Measurements from ENCODE around the gene ST8SIA6.

DNA sequence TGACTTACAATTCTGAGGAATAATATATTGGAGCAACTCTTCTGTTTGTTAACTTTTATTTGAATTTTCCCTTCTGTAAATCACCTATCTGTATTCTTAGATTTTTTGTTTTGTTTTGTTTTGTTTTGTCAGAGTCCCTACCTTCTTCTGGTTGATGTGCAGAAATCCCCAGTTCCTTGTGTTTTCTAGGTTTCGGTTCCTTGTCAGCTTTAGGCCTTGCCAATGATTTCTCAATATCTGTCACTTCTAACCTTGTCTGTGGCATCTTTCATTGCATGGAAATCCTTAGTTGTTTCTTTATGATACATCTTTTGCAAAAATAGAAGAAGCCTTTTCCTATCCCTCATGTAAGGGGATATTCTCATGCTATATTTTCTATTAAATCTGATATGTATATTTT is 21.7 kb upstream of the ST8SIA6 start:
- TF ChIP-seq, protein P1, sequence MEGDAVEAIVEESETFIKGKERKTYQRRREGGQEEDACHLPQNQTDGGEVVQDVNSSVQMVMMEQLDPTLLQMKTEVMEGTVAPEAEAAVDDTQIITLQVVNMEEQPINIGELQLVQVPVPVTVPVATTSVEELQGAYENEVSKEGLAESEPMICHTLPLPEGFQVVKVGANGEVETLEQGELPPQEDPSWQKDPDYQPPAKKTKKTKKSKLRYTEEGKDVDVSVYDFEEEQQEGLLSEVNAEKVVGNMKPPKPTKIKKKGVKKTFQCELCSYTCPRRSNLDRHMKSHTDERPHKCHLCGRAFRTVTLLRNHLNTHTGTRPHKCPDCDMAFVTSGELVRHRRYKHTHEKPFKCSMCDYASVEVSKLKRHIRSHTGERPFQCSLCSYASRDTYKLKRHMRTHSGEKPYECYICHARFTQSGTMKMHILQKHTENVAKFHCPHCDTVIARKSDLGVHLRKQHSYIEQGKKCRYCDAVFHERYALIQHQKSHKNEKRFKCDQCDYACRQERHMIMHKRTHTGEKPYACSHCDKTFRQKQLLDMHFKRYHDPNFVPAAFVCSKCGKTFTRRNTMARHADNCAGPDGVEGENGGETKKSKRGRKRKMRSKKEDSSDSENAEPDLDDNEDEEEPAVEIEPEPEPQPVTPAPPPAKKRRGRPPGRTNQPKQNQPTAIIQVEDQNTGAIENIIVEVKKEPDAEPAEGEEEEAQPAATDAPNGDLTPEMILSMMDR (IDR thresholded peaks at IDR 0.05 in 2 of 3, conservative IDR thresholded peaks at IDR 0.05 in 1 of 3; ENCODE audit: control insufficient read depth in 2 of 3, extremely low read depth in 1 of 3, insufficient read depth in 1 of 3, low read depth in 3 of 3, low read length in 3 of 3) = no peak
- TF ChIP-seq NFIC (IDR thresholded peaks at IDR 0.05; ENCODE audit: low read depth, low read length) = peak; percentile 53; the same call in 1 of the 2 replicates
- peak; percentile 19 to 49; a peak in 1 of 4 replicates for TF ChIP-seq EP300 (IDR thresholded peaks at IDR 0.05; ENCODE audit: borderline replicate concordance in 1 of 2, control insufficient read depth in 1 of 2, low read depth in 2 of 2, low read length in 2 of 2)
- no peak for TF ChIP-seq POLR2AphosphoS5 (IDR thresholded peaks at IDR 0.05; ENCODE audit: low read length)
- TF ChIP-seq FOXK2 (IDR thresholded peaks at IDR 0.05) = no peak
- TF ChIP-seq JUND (IDR thresholded peaks at IDR 0.05; ENCODE audit: low read depth, low read length) = no peak
- TF ChIP-seq ESRRA (IDR thresholded peaks at IDR 0.05; ENCODE audit: low read length) = no peak
- TF ChIP-seq NR2C1 (IDR thresholded peaks at IDR 0.05) = no peak
- TF ChIP-seq ZZZ3 (IDR thresholded peaks at IDR 0.05; ENCODE audit: control insufficient read depth, insufficient read length, low read depth) = no peak
- TF ChIP-seq, protein P2, sequence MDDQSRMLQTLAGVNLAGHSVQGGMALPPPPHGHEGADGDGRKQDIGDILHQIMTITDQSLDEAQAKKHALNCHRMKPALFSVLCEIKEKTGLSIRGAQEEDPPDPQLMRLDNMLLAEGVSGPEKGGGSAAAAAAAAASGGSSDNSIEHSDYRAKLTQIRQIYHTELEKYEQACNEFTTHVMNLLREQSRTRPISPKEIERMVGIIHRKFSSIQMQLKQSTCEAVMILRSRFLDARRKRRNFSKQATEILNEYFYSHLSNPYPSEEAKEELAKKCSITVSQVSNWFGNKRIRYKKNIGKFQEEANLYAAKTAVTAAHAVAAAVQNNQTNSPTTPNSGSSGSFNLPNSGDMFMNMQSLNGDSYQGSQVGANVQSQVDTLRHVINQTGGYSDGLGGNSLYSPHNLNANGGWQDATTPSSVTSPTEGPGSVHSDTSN (IDR thresholded peaks at IDR 0.05; ENCODE audit: insufficient replicate concordance, low read depth, low read length) = no peak

Measured in GM12878 (cell line).